GM18507 (cell line): ENCODE data around the gene SRPRB.

ENCODE experiments used
- DNase-seq: peaks from one replicate; pipeline ENCODE4 v3.0.0; 2011; ENCODE audit warnings: low read depth; ENCODE audit not compliant: insufficient read length; ENCODE audit errors: extremely low spot score
- FAIRE-seq: peaks from 2 replicates; lab custom pipeline; 2011; peaks lifted over from hg19 to GRCh38; lab: Jason Lieb, UNC

Gene SRPRB

DNA sequence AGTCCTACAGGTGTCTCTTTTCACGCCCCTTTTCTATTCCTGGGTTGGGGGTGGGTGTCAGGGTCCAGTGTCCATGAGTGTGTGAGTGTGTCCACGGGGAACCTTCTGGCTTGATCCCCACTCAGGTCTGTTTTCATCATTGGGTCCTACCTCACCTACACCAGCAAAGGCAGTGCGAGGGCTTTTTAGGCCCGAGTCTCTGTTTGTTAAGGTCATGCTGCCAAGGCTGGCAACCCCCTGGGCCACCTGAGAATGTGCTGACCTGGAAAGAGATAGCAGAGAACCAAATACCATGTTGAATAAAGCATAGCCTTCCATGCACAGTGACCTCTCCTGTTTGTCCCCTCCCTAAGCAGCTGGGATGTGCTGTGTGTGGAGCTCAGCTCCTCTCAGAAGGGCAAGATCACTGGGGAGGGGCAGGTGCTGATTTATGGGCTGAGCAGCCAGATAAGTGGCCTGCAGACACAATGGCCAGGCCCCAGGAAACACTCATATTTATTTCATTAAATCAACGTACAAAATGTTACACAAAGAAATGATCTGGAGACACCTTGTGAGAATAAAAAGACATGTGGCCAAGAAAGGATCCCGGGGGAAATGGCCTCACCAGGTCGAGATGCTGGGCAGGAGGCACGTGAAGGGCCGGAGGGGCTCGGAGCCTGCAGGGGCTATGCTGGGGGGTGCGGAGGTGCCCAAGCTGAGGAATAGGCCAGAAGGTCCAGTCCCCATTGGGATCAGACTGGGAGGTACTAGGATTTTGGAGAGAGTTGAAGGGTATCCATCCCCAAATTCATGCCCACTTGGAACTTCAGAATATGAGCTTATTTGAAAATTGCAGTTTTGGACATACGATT lies 54.0 kb downstream of the SRPRB start:
- no peak for FAIRE-seq

GRCh38 chr3:133860519-133860918 lies 54.9 kb downstream of the SRPRB start:
- DNase-seq: no peak
- FAIRE-seq: no peak

More for the DNA sequence above, 54.0 kb downstream of the SRPRB start:
- no peak for DNase-seq

DNA sequence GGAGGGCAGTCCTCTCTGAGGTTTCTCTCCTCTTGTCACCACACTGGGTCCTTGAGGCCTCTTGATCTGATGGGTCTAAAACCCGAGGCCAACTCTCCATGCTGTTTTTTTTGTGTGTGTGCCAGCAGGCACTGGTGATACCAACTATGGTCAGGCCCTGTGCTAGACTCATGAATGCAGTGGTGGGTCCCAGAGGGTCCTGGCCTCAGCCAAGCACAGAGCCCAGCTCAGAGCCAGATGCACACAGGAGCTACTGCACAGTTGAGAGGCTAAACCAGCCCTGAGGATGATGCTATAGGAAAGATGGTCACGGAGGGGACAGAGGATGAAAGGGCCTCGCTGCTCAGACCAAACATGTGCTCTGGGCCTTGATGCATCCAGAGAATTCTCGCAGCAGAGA lies 56.5 kb downstream of the SRPRB start:
- no peak for DNase-seq
- no peak for FAIRE-seq

GRCh38 chr3:133863911-133864310 lies 58.3 kb downstream of the SRPRB start:
- DNase-seq: no peak

DNA sequence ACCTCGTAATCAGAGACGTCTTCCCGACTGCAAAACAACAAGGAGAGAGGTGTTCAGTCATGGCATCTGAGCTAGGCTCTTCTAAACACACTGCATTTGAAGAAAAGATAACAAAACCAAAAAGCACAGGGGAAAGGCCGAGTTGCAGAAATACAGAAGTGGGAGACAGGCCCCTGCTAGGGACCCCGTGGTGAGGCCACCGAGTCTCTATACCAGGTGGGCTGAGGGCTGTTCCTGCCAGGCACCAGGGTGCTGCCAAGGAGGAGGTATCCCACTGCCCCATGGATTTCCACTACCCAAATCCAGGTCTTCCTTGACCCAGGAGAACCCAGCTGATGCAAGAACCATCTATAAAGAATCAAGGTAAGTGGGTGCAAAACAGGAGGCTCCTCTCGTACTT lies 59.0 kb downstream of the SRPRB start:
- DNase-seq (no peak), FAIRE-seq (no peak)

More at GRCh38 chr3:133863911-133864310, 58.3 kb downstream of the SRPRB start:
- FAIRE-seq: no peak

GRCh38 chr3:133865136-133865855 lies 59.7 kb downstream of the SRPRB start:
- FAIRE-seq (no peak), DNase-seq (no peak)

- FAIRE-seq: no peak
- DNase-seq: no peak
These were observed 60.5 kb downstream of the SRPRB start for GRCh38 chr3:133866141-133866540.

- FAIRE-seq (no peak), DNase-seq (no peak)
These were observed 62.6 kb downstream of the SRPRB start for GRCh38 chr3:133868186-133868585.

- no peak for DNase-seq
- FAIRE-seq: no peak
These were observed 63.3 kb downstream of the SRPRB start for GRCh38 chr3:133868758-133869475.

GRCh38 chr3:133869586-133869985 lies 64.0 kb downstream of the SRPRB start:
- FAIRE-seq (no peak), DNase-seq (no peak)

DNA sequence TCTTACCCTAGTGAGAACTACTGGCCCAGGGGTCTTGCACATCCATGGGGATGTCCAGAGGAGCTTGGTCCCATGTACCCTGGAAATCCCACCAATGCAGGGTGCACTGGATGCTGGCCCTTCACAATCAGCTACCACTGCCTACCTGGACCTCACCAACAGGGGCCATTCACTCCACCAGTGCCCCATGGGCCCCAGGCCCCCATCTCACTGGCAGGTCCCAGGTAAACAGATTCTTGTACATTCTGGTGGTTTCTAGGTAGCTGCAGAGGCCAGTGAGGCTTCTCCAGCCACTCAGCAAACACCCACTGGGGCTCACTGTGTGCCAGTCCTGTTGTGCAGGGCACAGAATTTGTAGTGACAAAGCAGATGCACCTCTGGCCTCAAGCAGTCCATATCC lies 65.2 kb downstream of the SRPRB start:
- DNase-seq (no peak), FAIRE-seq (no peak)
